IMR-90 (cell line): Measurements from ENCODE around the gene CDK5RAP3.
A peak's percentile ranks its signal among the peaks of the same experiment; 100 is the strongest.

ENCODE experiments used
- CEBPB ChIP-seq: IDR thresholded peaks from 2 replicates; pipeline ENCODE4 v1.6.1; 2012; ENCODE audit warnings: low read depth, low read length, improper control_type of control experiment
- FOS ChIP-seq: fragments of 150-350 bp; IDR thresholded peaks from 2 replicates; pipeline ENCODE4 v1.6.1; 2016; ENCODE audit warnings: low read depth, low read length
- MAFK ChIP-seq: IDR thresholded peaks from 2 replicates; pipeline ENCODE4 v1.6.1; 2012; ENCODE audit warnings: low read depth, low read length, improper control_type of control experiment
- POLR2A ChIP-seq: IDR thresholded peaks from 2 replicates; pipeline ENCODE4 v1.6.1; 2012; ENCODE audit warnings: mild to moderate bottlenecking, low read depth, low read length
- RCOR1 ChIP-seq: IDR thresholded peaks from 2 replicates; pipeline ENCODE4 v1.6.1; 2012; ENCODE audit warnings: mild to moderate bottlenecking, low read length, improper control_type of control experiment; ENCODE audit not compliant: insufficient replicate concordance
- RFX5 ChIP-seq: IDR thresholded peaks from 2 replicates; pipeline ENCODE4 v1.8.0; 2012; ENCODE audit warnings: low read depth, mild to moderate bottlenecking, low read length, moderate library complexity
- TF ChIP-seq, protein P1 (sequence below): conservative IDR thresholded peaks from 2 replicates; pipeline ENCODE4 v1.5.1; 2012; ENCODE audit warnings: mild to moderate bottlenecking, low read depth, low read length, improper control_type of control experiment

DNA sequence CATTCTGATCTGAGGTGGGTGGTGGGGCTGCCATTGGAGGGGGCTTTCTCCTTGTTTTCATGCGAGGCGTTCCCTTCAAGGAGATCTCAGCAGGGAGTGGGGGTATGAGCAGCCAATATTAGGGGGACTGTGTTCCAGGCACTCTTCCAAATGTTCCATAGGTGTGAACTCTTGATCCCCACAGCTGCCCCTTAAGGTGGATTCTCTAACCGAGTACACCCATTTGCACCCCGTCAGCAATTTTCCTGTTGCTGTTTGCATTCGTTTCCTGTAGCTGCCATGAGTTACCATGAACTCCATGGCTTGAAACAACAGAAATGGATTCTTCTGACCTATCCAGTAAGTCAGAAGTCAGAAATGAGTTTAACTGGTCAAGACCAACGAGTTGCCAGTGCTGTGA lies 9.5 kb upstream of the CDK5RAP3 start:
- TF ChIP-seq, protein P1, sequence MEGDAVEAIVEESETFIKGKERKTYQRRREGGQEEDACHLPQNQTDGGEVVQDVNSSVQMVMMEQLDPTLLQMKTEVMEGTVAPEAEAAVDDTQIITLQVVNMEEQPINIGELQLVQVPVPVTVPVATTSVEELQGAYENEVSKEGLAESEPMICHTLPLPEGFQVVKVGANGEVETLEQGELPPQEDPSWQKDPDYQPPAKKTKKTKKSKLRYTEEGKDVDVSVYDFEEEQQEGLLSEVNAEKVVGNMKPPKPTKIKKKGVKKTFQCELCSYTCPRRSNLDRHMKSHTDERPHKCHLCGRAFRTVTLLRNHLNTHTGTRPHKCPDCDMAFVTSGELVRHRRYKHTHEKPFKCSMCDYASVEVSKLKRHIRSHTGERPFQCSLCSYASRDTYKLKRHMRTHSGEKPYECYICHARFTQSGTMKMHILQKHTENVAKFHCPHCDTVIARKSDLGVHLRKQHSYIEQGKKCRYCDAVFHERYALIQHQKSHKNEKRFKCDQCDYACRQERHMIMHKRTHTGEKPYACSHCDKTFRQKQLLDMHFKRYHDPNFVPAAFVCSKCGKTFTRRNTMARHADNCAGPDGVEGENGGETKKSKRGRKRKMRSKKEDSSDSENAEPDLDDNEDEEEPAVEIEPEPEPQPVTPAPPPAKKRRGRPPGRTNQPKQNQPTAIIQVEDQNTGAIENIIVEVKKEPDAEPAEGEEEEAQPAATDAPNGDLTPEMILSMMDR, result no peak
- TF ChIP-seq RFX5 (no peak), POLR2A (no peak), MAFK (peak; percentile 71), FOS (no peak), RCOR1 (no peak), CEBPB (no peak)
